HEK293 (cell line): ENCODE results near the gene VSTM2L.

Experiments
- CTCF ChIA-PET: fragments of 350-600 bp; formaldehyde crosslinking; extraction: SDS; loops from one replicate; lab custom pipeline; 2021; ENCODE audit warnings: antibody characterized with exemption; lab: Yijun Ruan, JAX
- POLR2A ChIA-PET: fragments of 300-600 bp; formaldehyde crosslinking; extraction: SDS; loops from one replicate; lab custom pipeline; 2020; ENCODE audit warnings: antibody characterized with exemption, inconsistent platforms; lab: Yijun Ruan, JAX
- H3K27ac ChIP-seq: fragments of 200-500 bp; sonication (Bioruptor generic); 2 replicates; pipeline ENCODE4 v1.5.1; 2014; ENCODE audit warnings: low read depth, low read length, control low read depth, inconsistent platforms; ENCODE audit errors: extremely low read depth
- H3K36me3 ChIP-seq, 2 experiments: fragments of 200-500 bp in 1 of 2; sonication (Bioruptor generic) in 1 of 2; 1 replicate in 1 of 2; 2 replicates in 1 of 2; pipeline ENCODE4 v1.5.1; 2014 to 2017; ENCODE audit warnings: inconsistent platforms in 2 of 2, low read length in 2 of 2; ENCODE audit not compliant: control insufficient read depth in 2 of 2, insufficient read depth in 1 of 2
- H3K4me1 ChIP-seq: fragments of 200-500 bp; sonication (Bioruptor generic); 2 replicates; pipeline ENCODE4 v1.5.1; 2014; ENCODE audit warnings: mild to moderate bottlenecking, low read length, inconsistent platforms; ENCODE audit not compliant: control insufficient read depth, insufficient read depth
- H3K4me3 ChIP-seq: 2 replicates; pipeline ENCODE4 v1.5.1; 2011; ENCODE audit warnings: low read depth, mild to moderate bottlenecking, control low read depth, low read length, moderate library complexity
- H3K9me3 ChIP-seq: fragments of 200-500 bp; sonication (Bioruptor generic); 2 replicates; pipeline ENCODE4 v1.5.1; 2014; ENCODE audit warnings: low read depth, low read length, inconsistent platforms; ENCODE audit not compliant: control insufficient read depth, insufficient read depth
- MEIS1 ChIP-seq: sonication (generic); formaldehyde crosslinking; IDR thresholded peaks from 2 replicates; pipeline ENCODE4 v1.8.1; 2022; ENCODE audit warnings: missing genetic modification reagents, mild to moderate bottlenecking, borderline replicate concordance
- REPIN1 ChIP-seq: fragments of 450-650 bp; formaldehyde crosslinking; IDR thresholded peaks from 2 replicates; pipeline ENCODE4 v1.5.1; 2017; ENCODE audit warnings: missing biosample characterization, missing genetic modification characterization, low read depth
- ZBTB10 ChIP-seq: fragments of 450-650 bp; formaldehyde crosslinking; IDR thresholded peaks from 2 replicates; pipeline ENCODE4 v1.5.1; 2016; ENCODE audit warnings: missing biosample characterization, missing genetic modification characterization
- ZNF16 ChIP-seq: fragments of 450-650 bp; formaldehyde crosslinking; IDR thresholded peaks from 2 replicates; pipeline ENCODE4 v1.5.1; 2016; ENCODE audit warnings: low read depth, missing biosample characterization, missing genetic modification characterization
- ZNF280C ChIP-seq: fragments of 450-650 bp; formaldehyde crosslinking; IDR thresholded peaks from 2 replicates; pipeline ENCODE4 v1.5.1; 2016; ENCODE audit warnings: missing biosample characterization, missing genetic modification characterization
- ZNF416 ChIP-seq: fragments of 450-650 bp; formaldehyde crosslinking; IDR thresholded peaks from 2 replicates; pipeline ENCODE4 v1.5.1; 2016; ENCODE audit warnings: missing biosample characterization, missing genetic modification characterization
- ZNF660 ChIP-seq: fragments of 450-650 bp; IDR thresholded peaks from 2 replicates; pipeline ENCODE4 v1.5.1; 2018; ENCODE audit warnings: missing biosample characterization, mild to moderate bottlenecking, missing genetic modification characterization
- ZNF692 ChIP-seq: fragments of 450-650 bp; formaldehyde crosslinking; IDR thresholded peaks from 2 replicates; pipeline ENCODE4 v1.5.1; 2016; ENCODE audit warnings: missing biosample characterization, missing genetic modification characterization
- ZNF792 ChIP-seq: fragments of 450-650 bp; formaldehyde crosslinking; IDR thresholded peaks from 2 replicates; pipeline ENCODE4 v1.5.1; 2016; ENCODE audit warnings: missing biosample characterization, missing genetic modification characterization
- TF ChIP-seq, protein P1 (sequence below): fragments of 450-650 bp; formaldehyde crosslinking; IDR thresholded peaks from 2 replicates; pipeline ENCODE4 v1.5.1; 2016; ENCODE audit warnings: missing biosample characterization, missing genetic modification characterization

VSTM2L gene

DNA sequence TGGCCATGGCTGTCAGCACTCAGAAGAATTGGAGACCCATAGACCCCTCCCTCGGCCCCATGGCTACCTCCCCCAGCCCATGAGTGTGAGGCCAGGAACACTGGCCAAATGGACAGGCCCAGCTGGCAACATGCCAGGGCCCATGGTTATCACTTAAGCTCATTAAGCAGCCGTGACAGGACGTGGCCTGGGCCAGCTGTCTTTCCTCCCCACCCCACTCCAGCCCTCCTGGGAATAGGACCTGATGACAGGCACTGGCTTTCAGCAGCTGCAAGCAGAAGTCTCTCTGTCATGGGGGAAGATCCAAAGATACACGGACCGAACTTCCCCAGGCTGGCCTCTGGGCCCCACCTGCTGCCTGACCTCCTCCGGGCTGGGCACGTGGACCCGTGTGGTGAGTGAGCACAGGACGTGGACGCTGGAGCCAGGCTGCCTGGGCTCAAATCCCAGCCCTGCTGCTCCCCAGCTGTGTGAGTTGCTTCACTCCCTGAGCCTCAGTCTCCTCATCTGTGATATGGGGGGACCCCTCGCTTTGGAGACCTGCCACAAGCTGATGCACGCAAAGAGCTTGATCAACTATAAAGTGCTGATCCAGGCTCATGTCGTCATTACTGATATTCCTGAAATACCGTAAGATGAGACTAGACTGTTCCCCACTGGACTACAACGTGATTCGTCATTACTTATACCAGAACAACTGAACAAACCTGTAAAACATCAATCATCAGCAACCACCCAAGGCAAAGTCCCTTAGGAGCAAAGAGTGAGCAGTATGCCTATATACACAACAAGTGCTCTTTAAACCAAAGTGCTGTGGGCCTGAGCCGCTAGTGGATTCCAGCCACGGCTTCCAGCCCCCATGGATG, 22.0 kb upstream of the VSTM2L start:
- CTCF ChIA-PET: interaction anchor here (0.6 to 0.8 kb wide), 2 partner anchors 28 to 170 kb away, joined by 3 read pairs; no protein-coding TSS in a partner anchor
- Histone ChIP-seq H3K4me3 (no peak overlapping the region), H3K27ac (no peak overlapping the region), H3K4me1 (no peaks in the 10 kb centered on the region), H3K36me3 (no peaks in the 10 kb centered on the region), H3K9me3 (no peaks in the 10 kb centered on the region)
- POLR2A ChIA-PET: no interaction called here
- TF ChIP-seq ZNF692 (tag by site-specific recombination) (peak; percentile 53; the same call in 1 of the 2 replicates), MEIS1 (no peak)

GRCh38 chr20:37881601-37882343, 21.2 kb upstream of the VSTM2L start:
- no peak overlapping the region for H3K4me3 ChIP-seq
- CTCF ChIA-PET: no interaction called here
- H3K9me3 ChIP-seq: no peaks in the 10 kb centered on the region
- H3K27ac ChIP-seq: no peak overlapping the region
- H3K36me3 ChIP-seq: no peaks in the 10 kb centered on the region
- TF ChIP-seq ZNF660 (no peak), ZNF792 (tag by site-specific recombination) (no peak), ZNF280C (tag by site-specific recombination) (no peak), REPIN1 (tag by site-specific recombination) (no peak), ZNF16 (no peak), ZNF416 (tag by site-specific recombination) (no peak), ZBTB10 (tag by site-specific recombination) (no peak)
- TF ChIP-seq, protein P1, sequence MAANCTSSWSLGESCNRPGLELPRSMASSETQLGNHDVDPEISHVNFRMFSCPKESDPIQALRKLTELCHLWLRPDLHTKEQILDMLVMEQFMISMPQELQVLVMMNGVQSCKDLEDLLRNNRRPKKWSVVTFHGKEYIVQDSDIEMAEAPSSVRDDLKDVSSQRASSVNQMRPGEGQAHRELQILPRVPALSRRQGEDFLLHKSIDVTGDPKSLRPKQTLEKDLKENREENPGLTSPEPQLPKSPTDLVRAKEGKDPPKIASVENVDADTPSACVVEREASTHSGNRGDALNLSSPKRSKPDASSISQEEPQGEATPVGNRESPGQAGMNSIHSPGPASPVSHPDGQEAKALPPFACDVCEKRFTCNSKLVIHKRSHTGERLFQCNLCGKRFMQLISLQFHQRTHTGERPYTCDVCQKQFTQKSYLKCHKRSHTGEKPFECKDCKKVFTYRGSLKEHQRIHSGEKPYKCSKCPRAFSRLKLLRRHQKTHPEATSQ (tag by site-specific recombination): no peak
- TF ChIP-seq, all 188 proteins: peak for 0
- POLR2A ChIA-PET: no interaction called here
- H3K4me1 ChIP-seq: no peaks in the 10 kb centered on the region
